GM18505 (cell line): ENCODE measurements around the gene IPO4.
A peak's percentile ranks its signal among the peaks of the same experiment; 100 is the strongest.

ENCODE experiments used
- ATAC-seq: cut with Tn5 transposase; IDR thresholded peaks from one replicate; pipeline ENCODE4 v1.9.1; 2021; ENCODE audit not compliant: unreplicated experiment
- POLR2A ChIP-seq: IDR thresholded peaks from 4 replicates; pipeline ENCODE4 v1.6.1; 2011; ENCODE audit warnings: borderline replicate concordance; ENCODE audit not compliant: insufficient read depth, insufficient read length; ENCODE audit errors: extremely low read depth

Gene IPO4

GRCh38 chr14:24146978-24147760 is 41.4 kb downstream of the IPO4 start, which contains the start of gene RNF31:
TSS of gene RNF31 (plus strand) at chr14:24147498. CDS start at chr14:24147699, 201 bp downstream.
- peak; percentile 71 for TF ChIP-seq POLR2A
- ATAC-seq: peak; percentile 75

- peak; percentile 66 for TF ChIP-seq POLR2A
- ATAC-seq: peak; percentile 61
Observed at GRCh38 chr14:24146453-24146977, 42.1 kb downstream of the IPO4 start, which contains the start of gene PSME2. TSS of gene PSME2 (minus strand) at chr14:24146610. CDS start at chr14:24146581, 29 bp downstream.

GRCh38 chr14:24145690-24146452 is 42.7 kb downstream of the IPO4 start:
- no peak for ATAC-seq
- TF ChIP-seq POLR2A: no peak

- no peak for ATAC-seq
- no peak for TF ChIP-seq POLR2A
Observed at GRCh38 chr14:24145219-24145618, 43.4 kb downstream of the IPO4 start.

- TF ChIP-seq POLR2A: no peak
- no peak for ATAC-seq
Observed at GRCh38 chr14:24144451-24144850, 44.2 kb downstream of the IPO4 start.

GRCh38 chr14:24143511-24143910 is 45.1 kb downstream of the IPO4 start:
- no peak for ATAC-seq
- TF ChIP-seq POLR2A: no peak

GRCh38 chr14:24141097-24141880 is 47.3 kb downstream of the IPO4 start, which contains the start of gene EMC9:
TSS of gene EMC9 (minus strand) at chr14:24141591. CDS start at chr14:24141304, 287 bp downstream.
- peak; percentile 83 for ATAC-seq
- peak; percentile 97 for TF ChIP-seq POLR2A

- ATAC-seq: no peak
- no peak for TF ChIP-seq POLR2A
Observed at GRCh38 chr14:24139272-24139934, 49.2 kb downstream of the IPO4 start.

- TF ChIP-seq POLR2A: no peak
- no peak for ATAC-seq
Observed at GRCh38 chr14:24138396-24139271, 50.0 kb downstream of the IPO4 start.

- no peak for TF ChIP-seq POLR2A
- no peak for ATAC-seq
Observed at GRCh38 chr14:24137529-24138395, 50.9 kb downstream of the IPO4 start.
